PC-3 (cell line): ENCODE measurements around the gene MAP3K5.

Experiments
- CTCF ChIP-seq: fragments of 300-600 bp; sonication (generic); conservative IDR thresholded peaks from 2 replicates; pipeline ENCODE4 v1.5.1; 2017; ENCODE audit warnings: antibody characterized with exemption, low read depth, mild to moderate bottlenecking, low read length
- EZH2phosphoT487 ChIP-seq: fragments of 300-600 bp; sonication (generic); IDR thresholded peaks from 2 replicates; pipeline ENCODE4 v1.6.1; 2018; ENCODE audit warnings: mild to moderate bottlenecking, antibody characterized with exemption, low read length, borderline replicate concordance

- no peak for TF ChIP-seq EZH2phosphoT487
- no peak for TF ChIP-seq CTCF
Measured at GRCh38 chr6:136676075-136676474, 116.2 kb downstream of the MAP3K5 start.
